SKM-1 (cell line): ENCODE results near the gene GPS1.

Source experiments
- DNase-seq: peaks from one replicate; lab custom pipeline; 2025; ENCODE audit not compliant: unreplicated experiment; lab: John Stamatoyannopoulos, UW

The GPS1 gene

GRCh38 chr17:82014432-82014831, 37.3 kb upstream of the GPS1 start:
- no peak for DNase-seq

- no peak for DNase-seq
Observed at GRCh38 chr17:82014971-82015310, 36.8 kb upstream of the GPS1 start.

GRCh38 chr17:82015311-82015971, 36.3 kb upstream of the GPS1 start:
- DNase-seq = no peak

- DNase-seq = no peak
Observed at GRCh38 chr17:82016061-82016874, 35.4 kb upstream of the GPS1 start.

- no peak for DNase-seq
Observed at GRCh38 chr17:82016875-82017459, 34.7 kb upstream of the GPS1 start.

- no peak for DNase-seq
Observed at GRCh38 chr17:82017612-82018151, 34.0 kb upstream of the GPS1 start.

GRCh38 chr17:82018152-82018988, 33.3 kb upstream of the GPS1 start:
- no peak for DNase-seq

- no peak for DNase-seq
Observed at GRCh38 chr17:82018989-82019689, 32.6 kb upstream of the GPS1 start.

- DNase-seq = peak; percentile 42
Observed at GRCh38 chr17:82019690-82020571, 31.8 kb upstream of the GPS1 start.

- no peak for DNase-seq
Observed at GRCh38 chr17:82020572-82021106, 31.1 kb upstream of the GPS1 start.

GRCh38 chr17:82021107-82021899, 30.4 kb upstream of the GPS1 start:
- DNase-seq = no peak

- no peak for DNase-seq
Observed at GRCh38 chr17:82021900-82022309, 29.8 kb upstream of the GPS1 start.

- DNase-seq = no peak
Observed at GRCh38 chr17:82022310-82022980, 29.3 kb upstream of the GPS1 start, which contains the start of gene CENPX. CENPX (minus strand) TSS chr17:82022878; CDS start chr17:82022861, 17 bp downstream.

- peak; percentile 99 for DNase-seq
Observed at GRCh38 chr17:82022981-82023446, 28.7 kb upstream of the GPS1 start, which contains the start of gene LRRC45. LRRC45 (plus strand) TSS chr17:82023305; CDS start chr17:82023644, 339 bp downstream.

GRCh38 chr17:82023447-82024241, 28.1 kb upstream of the GPS1 start:
- DNase-seq = no peak

- DNase-seq = no peak
Observed at GRCh38 chr17:82024859-82025258, 26.8 kb upstream of the GPS1 start.
